SK-N-SH treated with all-trans-retinoic acid at 6 μM for 48 hours (cell line): ENCODE data around the gene GSG1.

Experiments
- ESRRG ChIP-seq: fragments of 250-450 bp; sonication (Bioruptor Pico); IDR thresholded peaks from 2 replicates; pipeline ENCODE4 v1.6.1; 2021; ENCODE audit warnings: mild to moderate bottlenecking
- PATZ1 ChIP-seq: fragments of 250-450 bp; sonication (Bioruptor Pico); IDR thresholded peaks from 2 replicates; pipeline ENCODE4 v1.8.0; 2020; ENCODE audit warnings: mild to moderate bottlenecking, moderate library complexity, borderline replicate concordance
- POU6F1 ChIP-seq: fragments of 250-450 bp; sonication (Bioruptor Pico); IDR thresholded peaks from 2 replicates; pipeline ENCODE4 v1.8.0; 2021; ENCODE audit warnings: low read depth, mild to moderate bottlenecking, moderate library complexity, borderline replicate concordance
- TOX ChIP-seq: fragments of 250-450 bp; sonication (Bioruptor Pico); IDR thresholded peaks from 2 replicates; pipeline ENCODE4 v1.8.0; 2021; ENCODE audit warnings: mild to moderate bottlenecking, moderate library complexity, borderline replicate concordance
- TSHZ2 ChIP-seq: fragments of 250-450 bp; sonication (Bioruptor Pico); IDR thresholded peaks from 2 replicates; pipeline ENCODE4 v1.5.0; 2020; ENCODE audit warnings: mild to moderate bottlenecking, moderate library complexity
- ZFP3 ChIP-seq: fragments of 250-450 bp; sonication (Bioruptor Pico); IDR thresholded peaks from 2 replicates; pipeline ENCODE4 v1.5.0; 2020; ENCODE audit warnings: mild to moderate bottlenecking, moderate library complexity
- ZNF565 ChIP-seq: fragments of 450-650 bp; formaldehyde crosslinking; conservative IDR thresholded peaks from 2 replicates; pipeline ENCODE4 v1.5.0; 2020; ENCODE audit warnings: low read depth, mild to moderate bottlenecking, moderate library complexity
- ZNF8 ChIP-seq: fragments of 450-650 bp; formaldehyde crosslinking; IDR thresholded peaks from 2 replicates; pipeline ENCODE4 v1.5.0; 2020; ENCODE audit warnings: mild to moderate bottlenecking, moderate library complexity

GRCh38 chr12:13062669-13063068 is 40.8 kb downstream of the GSG1 start:
- no peak for TF ChIP-seq ZFP3 (CRISPR knock-in tag)
- no peak for TF ChIP-seq ESRRG (CRISPR knock-in tag)
- no peak for TF ChIP-seq PATZ1 (CRISPR knock-in tag)
- TF ChIP-seq POU6F1 (CRISPR knock-in tag) = no peak
- TF ChIP-seq TSHZ2 = no peak
- no peak for TF ChIP-seq ZNF8 (CRISPR knock-in tag)
- no peak for TF ChIP-seq ZNF565 (CRISPR knock-in tag)
- TF ChIP-seq TOX = no peak
